Measurements from ENCODE around the gene LPAR4. TPM values are rescaled to one million over a fixed set of nuclear protein-coding genes. Genes with fewer than 3 reads are reported as not detected.
A peak's percentile ranks its signal among the peaks of the same experiment; 100 is the strongest.

The LPAR4 gene
- 0.87 TPM in 1 of 2 replicates, not detected in the other for total RNA-seq (2012; rRNA removed)

- no peaks in the 10 kb centered on the region for H3K9me3 ChIP-seq (replicated peaks; ENCODE audit: low read length)
- H3K9ac ChIP-seq (ENCODE audit: low read depth, low read length): peak within 1 kb of the TSS; percentile 64
- no peaks in the 10 kb centered on the region for H3K4me1 ChIP-seq (ENCODE audit: control insufficient read depth, insufficient read depth, low read length)
- peak within 1 kb of the TSS; percentile 80 for H3K4me2 ChIP-seq (ENCODE audit: low read length)
- no peaks in the 10 kb centered on the region for H3K27me3 ChIP-seq (ENCODE audit: control insufficient read depth, insufficient read depth, low read length)
- H3K4me3 ChIP-seq (ENCODE audit: low read length): peak within 1 kb of the TSS; percentile 69
- no peaks in the 10 kb centered on the region for H3K36me3 ChIP-seq (ENCODE audit: insufficient read depth, low read length)
Observed at GRCh38 chrX:78747489-78747888, at the start of gene LPAR4. LPAR4 (plus strand) TSS chrX:78747720; CDS start chrX:78754870, 7,150 bp downstream.

GRCh38 chrX:78706071-78706470 is 41.4 kb upstream of the LPAR4 start:
- no peaks in the 10 kb centered on the region for H3K9me3 ChIP-seq (replicated peaks; ENCODE audit: low read length)
- no peaks in the 10 kb centered on the region for H3K27me3 ChIP-seq (ENCODE audit: control insufficient read depth, insufficient read depth, low read length)
- H3K4me3 ChIP-seq (ENCODE audit: low read length): no peak overlapping the region
- H3K36me3 ChIP-seq (ENCODE audit: insufficient read depth, low read length): no peaks in the 10 kb centered on the region
- no peak overlapping the region for H3K9ac ChIP-seq (ENCODE audit: low read depth, low read length)
- no peaks in the 10 kb centered on the region for H3K4me1 ChIP-seq (ENCODE audit: control insufficient read depth, insufficient read depth, low read length)
- no peak overlapping the region for H3K4me2 ChIP-seq (ENCODE audit: low read length)

- Histone ChIP-seq H3K4me3 (ENCODE audit: low read length) (no peak overlapping the region), H3K9ac (ENCODE audit: low read depth, low read length) (no peak overlapping the region), H3K9me3 (replicated peaks; ENCODE audit: low read length) (no peaks in the 10 kb centered on the region), H3K4me2 (ENCODE audit: low read length) (no peak overlapping the region), H3K4me1 (ENCODE audit: control insufficient read depth, insufficient read depth, low read length) (no peaks in the 10 kb centered on the region), H3K27me3 (ENCODE audit: control insufficient read depth, insufficient read depth, low read length) (no peaks in the 10 kb centered on the region), H3K36me3 (ENCODE audit: insufficient read depth, low read length) (no peaks in the 10 kb centered on the region)
Observed at GRCh38 chrX:78708262-78708661, 39.3 kb upstream of the LPAR4 start.

GRCh38 chrX:78708816-78709215 is 38.7 kb upstream of the LPAR4 start:
- no peaks in the 10 kb centered on the region for H3K27me3 ChIP-seq (ENCODE audit: control insufficient read depth, insufficient read depth, low read length)
- no peak overlapping the region for H3K4me3 ChIP-seq (ENCODE audit: low read length)
- H3K4me1 ChIP-seq (ENCODE audit: control insufficient read depth, insufficient read depth, low read length): no peaks in the 10 kb centered on the region
- H3K4me2 ChIP-seq (ENCODE audit: low read length): no peak overlapping the region
- no peaks in the 10 kb centered on the region for H3K36me3 ChIP-seq (ENCODE audit: insufficient read depth, low read length)
- no peak overlapping the region for H3K9ac ChIP-seq (ENCODE audit: low read depth, low read length)
- no peaks in the 10 kb centered on the region for H3K9me3 ChIP-seq (replicated peaks; ENCODE audit: low read length)

- Histone ChIP-seq H3K9ac (ENCODE audit: low read depth, low read length) (no peak overlapping the region), H3K4me1 (ENCODE audit: control insufficient read depth, insufficient read depth, low read length) (no peaks in the 10 kb centered on the region), H3K27me3 (ENCODE audit: control insufficient read depth, insufficient read depth, low read length) (no peaks in the 10 kb centered on the region), H3K4me2 (ENCODE audit: low read length) (no peak overlapping the region), H3K36me3 (ENCODE audit: insufficient read depth, low read length) (no peaks in the 10 kb centered on the region), H3K4me3 (ENCODE audit: low read length) (no peak overlapping the region), H3K9me3 (replicated peaks; ENCODE audit: low read length) (no peaks in the 10 kb centered on the region)
Observed at GRCh38 chrX:78710171-78710570, 37.3 kb upstream of the LPAR4 start.

- Histone ChIP-seq H3K27me3 (ENCODE audit: control insufficient read depth, insufficient read depth, low read length) (no peaks in the 10 kb centered on the region), H3K36me3 (ENCODE audit: insufficient read depth, low read length) (no peaks in the 10 kb centered on the region), H3K9me3 (replicated peaks; ENCODE audit: low read length) (no peaks in the 10 kb centered on the region), H3K4me2 (ENCODE audit: low read length) (no peak overlapping the region), H3K9ac (ENCODE audit: low read depth, low read length) (no peak overlapping the region), H3K4me1 (ENCODE audit: control insufficient read depth, insufficient read depth, low read length) (no peaks in the 10 kb centered on the region), H3K4me3 (ENCODE audit: low read length) (no peak overlapping the region)
Observed at GRCh38 chrX:78712336-78712735, 35.2 kb upstream of the LPAR4 start.

- no peak overlapping the region for H3K4me3 ChIP-seq (ENCODE audit: low read length)
- H3K36me3 ChIP-seq (ENCODE audit: insufficient read depth, low read length): no peaks in the 10 kb centered on the region
- no peak overlapping the region for H3K9ac ChIP-seq (ENCODE audit: low read depth, low read length)
- no peaks in the 10 kb centered on the region for H3K9me3 ChIP-seq (replicated peaks; ENCODE audit: low read length)
- H3K27me3 ChIP-seq (ENCODE audit: control insufficient read depth, insufficient read depth, low read length): no peaks in the 10 kb centered on the region
- H3K4me2 ChIP-seq (ENCODE audit: low read length): no peak overlapping the region
- H3K4me1 ChIP-seq (ENCODE audit: control insufficient read depth, insufficient read depth, low read length): no peaks in the 10 kb centered on the region
Observed at GRCh38 chrX:78725287-78725686, 22.2 kb upstream of the LPAR4 start.

- H3K4me3 ChIP-seq (ENCODE audit: low read length): no peak overlapping the region
- no peaks in the 10 kb centered on the region for H3K4me1 ChIP-seq (ENCODE audit: control insufficient read depth, insufficient read depth, low read length)
- H3K9me3 ChIP-seq (replicated peaks; ENCODE audit: low read length): no peaks in the 10 kb centered on the region
- H3K4me2 ChIP-seq (ENCODE audit: low read length): no peak overlapping the region
- H3K36me3 ChIP-seq (ENCODE audit: insufficient read depth, low read length): no peaks in the 10 kb centered on the region
- H3K9ac ChIP-seq (ENCODE audit: low read depth, low read length): no peak overlapping the region
- no peaks in the 10 kb centered on the region for H3K27me3 ChIP-seq (ENCODE audit: control insufficient read depth, insufficient read depth, low read length)
Observed at GRCh38 chrX:78746496-78746895, 1.0 kb upstream of the LPAR4 start.

- peak overlapping the region; percentile 80 for H3K4me2 ChIP-seq (ENCODE audit: low read length)
Observed at GRCh38 chrX:78747971-78748370, 451 bp downstream of the LPAR4 start.

GRCh38 chrX:78748846-78749245 is 1.3 kb downstream of the LPAR4 start:
- Histone ChIP-seq H3K9me3 (replicated peaks; ENCODE audit: low read length) (no peaks in the 10 kb centered on the region), H3K4me1 (ENCODE audit: control insufficient read depth, insufficient read depth, low read length) (no peaks in the 10 kb centered on the region), H3K36me3 (ENCODE audit: insufficient read depth, low read length) (no peaks in the 10 kb centered on the region), H3K9ac (ENCODE audit: low read depth, low read length) (no peak overlapping the region), H3K4me3 (ENCODE audit: low read length) (no peak overlapping the region), H3K27me3 (ENCODE audit: control insufficient read depth, insufficient read depth, low read length) (no peaks in the 10 kb centered on the region), H3K4me2 (ENCODE audit: low read length) (no peak overlapping the region)

More at GRCh38 chrX:78747971-78748370, 451 bp downstream of the LPAR4 start:
- Histone ChIP-seq H3K36me3 (ENCODE audit: insufficient read depth, low read length) (no peaks in the 10 kb centered on the region), H3K4me1 (ENCODE audit: control insufficient read depth, insufficient read depth, low read length) (no peaks in the 10 kb centered on the region), H3K9me3 (replicated peaks; ENCODE audit: low read length) (no peaks in the 10 kb centered on the region), H3K9ac (ENCODE audit: low read depth, low read length) (peak overlapping the region; percentile 64), H3K4me3 (ENCODE audit: low read length) (peak overlapping the region; percentile 69), H3K27me3 (ENCODE audit: control insufficient read depth, insufficient read depth, low read length) (no peaks in the 10 kb centered on the region)

- Histone ChIP-seq H3K9me3 (replicated peaks; ENCODE audit: low read length) (no peaks in the 10 kb centered on the region), H3K9ac (ENCODE audit: low read depth, low read length) (no peak overlapping the region), H3K4me2 (ENCODE audit: low read length) (no peak overlapping the region), H3K27me3 (ENCODE audit: control insufficient read depth, insufficient read depth, low read length) (no peaks in the 10 kb centered on the region), H3K4me1 (ENCODE audit: control insufficient read depth, insufficient read depth, low read length) (no peaks in the 10 kb centered on the region), H3K36me3 (ENCODE audit: insufficient read depth, low read length) (no peaks in the 10 kb centered on the region), H3K4me3 (ENCODE audit: low read length) (no peak overlapping the region)
Observed at GRCh38 chrX:78753571-78753970, 6.1 kb downstream of the LPAR4 start.

- Histone ChIP-seq H3K4me1 (ENCODE audit: control insufficient read depth, insufficient read depth, low read length) (no peaks in the 10 kb centered on the region), H3K36me3 (ENCODE audit: insufficient read depth, low read length) (no peaks in the 10 kb centered on the region), H3K9me3 (replicated peaks; ENCODE audit: low read length) (no peaks in the 10 kb centered on the region), H3K4me3 (ENCODE audit: low read length) (no peak overlapping the region), H3K27me3 (ENCODE audit: control insufficient read depth, insufficient read depth, low read length) (no peaks in the 10 kb centered on the region), H3K9ac (ENCODE audit: low read depth, low read length) (no peak overlapping the region), H3K4me2 (ENCODE audit: low read length) (no peak overlapping the region)
Observed at GRCh38 chrX:78754917-78755316, 7.4 kb downstream of the LPAR4 start.

All from skeletal muscle satellite cell (primary cell).